GM12891 (cell line): ENCODE data around the gene ITGB1BP1.

Experiments used
- DNase-seq: peaks from one replicate; pipeline ENCODE4 v3.0.0; 2011; ENCODE audit warnings: low spot score; ENCODE audit not compliant: insufficient read length
- FAIRE-seq: peaks from 2 replicates; lab custom pipeline; 2011; peaks lifted over from hg19 to GRCh38; lab: Jason Lieb, UNC
- PAX5 ChIP-seq: IDR thresholded peaks from 2 replicates; pipeline ENCODE4 v1.6.1; 2011; ENCODE audit warnings: low read length, moderate library complexity, mild to moderate bottlenecking; ENCODE audit not compliant: insufficient read depth, severe bottlenecking
- POLR2A ChIP-seq: IDR thresholded peaks from 2 replicates; pipeline ENCODE4 v1.6.1; 2011; ENCODE audit warnings: low read depth, low read length, control low read depth
- POLR2AphosphoS5 ChIP-seq: IDR thresholded peaks from 2 replicates; pipeline ENCODE4 v1.6.1; 2011; ENCODE audit warnings: low read depth, low read length, control low read depth
- POU2F2 ChIP-seq: IDR thresholded peaks from 2 replicates; pipeline ENCODE4 v1.6.1; 2011; ENCODE audit warnings: low read depth, mild to moderate bottlenecking, control low read depth, low read length, moderate library complexity
- SPI1 ChIP-seq: IDR thresholded peaks from 2 replicates; pipeline ENCODE4 v1.6.1; 2011; ENCODE audit warnings: low read depth, low read length, control low read depth
- TAF1 ChIP-seq: IDR thresholded peaks from 2 replicates; pipeline ENCODE4 v1.6.1; 2011; ENCODE audit warnings: low read depth, low read length, control low read depth

Gene ITGB1BP1

DNA sequence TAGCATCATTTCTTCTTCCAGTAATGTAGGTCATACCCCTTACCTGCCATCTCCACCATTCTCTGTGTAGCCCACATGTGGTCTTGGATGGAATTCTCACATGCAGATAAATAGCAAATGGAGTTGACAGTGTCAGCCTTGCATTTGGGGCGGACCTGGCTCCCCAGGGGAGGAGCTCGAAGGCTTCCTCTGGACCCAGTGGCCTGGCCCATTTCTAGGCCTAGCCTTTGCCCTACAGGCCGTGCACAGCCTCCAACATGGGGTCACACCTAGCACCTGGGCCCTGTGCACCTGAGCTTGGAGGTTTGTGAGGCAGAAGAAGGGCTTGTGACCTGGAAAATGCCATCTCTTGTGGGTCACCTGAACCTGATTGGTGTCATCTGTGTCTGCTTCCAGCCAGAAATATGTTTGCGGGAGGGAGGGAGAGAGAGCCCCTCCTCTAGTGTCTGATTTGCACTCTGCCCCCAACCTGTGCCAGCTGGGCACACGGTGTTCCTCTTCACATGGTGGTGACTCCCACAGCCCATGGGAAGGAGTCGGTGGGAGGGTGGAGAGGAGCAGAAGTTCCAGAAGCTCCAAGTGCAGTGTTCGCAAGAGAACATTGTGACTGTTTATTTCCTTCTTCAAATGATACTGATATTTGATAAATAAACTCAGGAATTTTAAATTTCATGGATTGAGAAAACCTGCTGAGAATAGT, 33.0 kb downstream of the ITGB1BP1 start:
- DNase-seq = no peak
- TF ChIP-seq POLR2A = no peak
- no peak for FAIRE-seq

DNA sequence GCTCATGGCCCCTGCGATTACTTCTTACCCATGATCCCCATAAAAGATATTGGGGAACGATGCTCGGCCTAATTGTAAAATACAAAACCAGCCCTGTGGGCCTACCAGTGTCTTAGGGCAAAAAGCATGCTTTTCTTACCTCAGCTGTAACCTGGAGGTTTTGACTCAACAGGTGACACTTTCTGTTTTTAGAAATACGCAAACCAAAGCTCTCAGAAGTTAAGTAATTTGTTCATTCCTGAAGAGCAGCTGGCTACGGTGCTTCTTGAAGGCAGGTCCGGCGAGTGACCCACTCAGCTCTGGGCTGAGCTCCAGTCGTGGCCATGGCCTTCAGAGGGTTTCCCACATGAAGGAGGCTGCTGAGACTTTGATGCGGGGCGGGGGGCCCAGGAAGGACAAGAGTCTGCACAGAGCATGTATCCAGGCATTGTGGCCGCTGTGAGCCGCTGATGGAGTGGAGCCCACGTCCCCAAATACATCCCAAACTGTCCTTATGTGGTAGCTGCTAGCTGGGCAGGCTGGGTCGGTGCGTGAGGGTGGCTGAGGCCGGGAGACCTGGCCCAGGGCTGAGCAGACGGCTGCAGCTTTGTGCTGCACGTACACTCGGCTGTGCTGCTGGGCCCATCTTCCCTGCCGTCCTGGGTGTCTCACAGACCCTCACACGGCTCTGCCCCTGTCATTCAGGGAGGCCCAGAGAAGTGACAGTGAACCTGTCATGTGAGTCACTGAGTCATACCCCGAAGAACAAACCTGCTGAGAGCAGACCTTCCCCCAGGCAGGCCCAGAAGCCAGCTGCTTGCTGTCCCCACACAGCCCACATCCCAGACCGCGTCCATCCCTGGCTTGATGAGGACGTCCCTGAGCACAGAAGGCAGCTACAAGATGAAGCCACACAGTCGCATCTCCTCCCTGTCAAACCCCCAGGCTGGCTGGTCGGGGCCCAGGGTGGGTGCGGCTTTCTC, 34.1 kb downstream of the ITGB1BP1 start:
- DNase-seq (no peak), FAIRE-seq (no peak)

DNA sequence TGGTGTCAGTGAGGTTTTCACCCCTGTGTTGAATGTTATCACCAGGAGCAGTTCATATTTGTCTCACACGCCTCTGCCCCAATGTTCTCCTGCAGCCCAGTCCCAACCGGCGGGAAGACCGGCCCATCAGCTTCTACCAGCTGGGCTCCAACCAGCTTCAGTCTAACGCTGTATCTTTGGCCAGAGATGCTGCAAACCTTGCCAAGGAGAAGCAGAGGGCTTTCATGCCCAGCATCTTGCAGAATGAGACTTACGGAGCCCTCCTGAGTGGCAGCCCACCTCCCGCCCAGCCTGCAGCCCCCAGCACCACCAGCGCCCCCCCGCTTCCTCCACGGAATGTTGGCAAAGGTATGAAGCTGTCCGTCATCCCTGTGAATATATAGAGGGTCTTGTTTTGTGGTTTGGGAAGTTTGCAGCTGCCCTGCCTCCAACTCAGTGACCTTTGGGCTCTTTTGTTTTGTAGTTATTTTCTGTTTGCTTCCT, 35.1 kb downstream of the ITGB1BP1 start:
- no peak for FAIRE-seq
- TF ChIP-seq POLR2AphosphoS5 (no peak), POLR2A (no peak), POU2F2 (no peak), SPI1 (no peak), TAF1 (no peak), PAX5 (no peak)
- no peak for DNase-seq

More for the DNA sequence above, 34.1 kb downstream of the ITGB1BP1 start:
- TF ChIP-seq TAF1 = no peak
- TF ChIP-seq POLR2AphosphoS5 = no peak
- no peak for TF ChIP-seq PAX5
- TF ChIP-seq SPI1 = no peak
- TF ChIP-seq POLR2A = no peak
- no peak for TF ChIP-seq POU2F2

DNA sequence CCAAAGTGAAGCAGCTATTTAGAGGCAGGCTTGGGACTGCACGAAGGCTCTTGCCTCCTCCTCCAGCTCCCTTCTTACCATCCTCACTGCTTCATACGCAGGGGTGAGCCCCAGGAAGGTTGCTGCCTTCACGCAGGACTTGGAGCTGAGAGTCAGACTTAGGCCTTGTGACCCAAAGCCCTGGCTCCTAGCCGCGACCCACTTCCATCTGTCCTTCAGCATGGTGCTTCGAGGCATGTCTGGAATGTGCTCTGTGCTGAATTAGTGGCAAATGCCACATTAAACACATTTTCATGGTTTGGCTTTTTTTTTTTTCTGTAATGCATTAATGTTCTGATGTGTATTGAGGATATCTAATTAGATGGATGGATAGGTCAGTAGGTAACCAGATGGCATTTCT, 37.5 kb downstream of the ITGB1BP1 start:
- no peak for FAIRE-seq
- no peak for DNase-seq
- no peak for TF ChIP-seq POU2F2
- no peak for TF ChIP-seq POLR2A
- TF ChIP-seq SPI1 = no peak
- TF ChIP-seq POLR2AphosphoS5 = no peak
- no peak for TF ChIP-seq TAF1
- TF ChIP-seq PAX5 = no peak

DNA sequence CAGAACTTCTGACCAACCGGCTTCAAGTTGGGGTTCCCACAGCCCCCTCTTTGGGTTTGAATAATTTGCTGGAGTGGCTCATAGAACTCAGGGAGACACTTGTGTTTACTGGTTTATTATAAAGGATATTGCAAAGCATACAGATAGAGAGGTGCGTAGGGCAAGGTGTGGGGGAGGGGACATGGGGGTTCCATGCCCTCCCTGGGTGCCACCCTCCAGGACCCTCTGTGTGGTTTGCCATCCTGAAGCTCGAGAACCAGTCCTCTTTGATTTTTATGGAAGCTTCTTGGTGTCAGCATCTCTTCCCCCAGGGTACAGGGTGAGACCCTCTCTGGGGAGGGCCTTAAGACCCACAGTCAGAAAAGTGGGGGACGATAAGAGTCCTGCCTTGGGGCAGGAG, 38.8 kb downstream of the ITGB1BP1 start:
- no peak for DNase-seq
- FAIRE-seq = no peak
- no peak for TF ChIP-seq POLR2AphosphoS5
- no peak for TF ChIP-seq POLR2A
- TF ChIP-seq POU2F2 = no peak
- TF ChIP-seq SPI1 = no peak
- no peak for TF ChIP-seq PAX5
- no peak for TF ChIP-seq TAF1

DNA sequence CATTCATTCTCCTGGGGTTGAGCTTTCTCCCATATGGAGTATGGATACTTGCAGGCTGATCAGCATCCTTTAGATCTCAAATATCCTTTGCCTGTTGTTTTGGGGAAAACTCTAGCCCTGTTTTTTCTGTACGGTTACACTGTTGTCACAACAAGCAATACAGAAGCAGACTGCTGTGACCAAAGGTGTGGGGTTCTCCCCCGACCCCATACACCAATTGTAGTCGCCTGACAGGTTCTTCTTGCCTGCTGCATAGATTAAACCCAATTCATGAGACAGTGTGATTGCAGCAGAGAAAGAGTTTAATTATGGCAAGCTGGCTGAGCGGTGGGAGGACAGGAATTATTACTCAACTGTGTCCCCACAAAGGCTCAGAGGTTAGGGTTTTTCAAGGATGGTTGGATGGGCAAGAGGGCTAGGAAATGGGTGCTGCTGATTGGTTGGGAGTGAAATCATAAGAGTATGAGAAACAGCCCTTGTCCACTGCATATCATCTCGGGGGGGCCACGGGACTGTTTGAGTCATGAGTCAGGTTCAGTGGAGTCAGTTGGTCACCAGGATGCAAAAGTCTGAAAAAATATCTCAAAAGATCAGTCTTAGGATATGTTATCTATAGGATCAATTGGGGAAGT, 40.6 kb downstream of the ITGB1BP1 start:
- TF ChIP-seq SPI1 = no peak
- TF ChIP-seq TAF1 = no peak
- TF ChIP-seq POU2F2 = no peak
- TF ChIP-seq PAX5 = no peak
- TF ChIP-seq POLR2AphosphoS5 = no peak
- no peak for TF ChIP-seq POLR2A
- no peak for DNase-seq
- FAIRE-seq = no peak

DNA sequence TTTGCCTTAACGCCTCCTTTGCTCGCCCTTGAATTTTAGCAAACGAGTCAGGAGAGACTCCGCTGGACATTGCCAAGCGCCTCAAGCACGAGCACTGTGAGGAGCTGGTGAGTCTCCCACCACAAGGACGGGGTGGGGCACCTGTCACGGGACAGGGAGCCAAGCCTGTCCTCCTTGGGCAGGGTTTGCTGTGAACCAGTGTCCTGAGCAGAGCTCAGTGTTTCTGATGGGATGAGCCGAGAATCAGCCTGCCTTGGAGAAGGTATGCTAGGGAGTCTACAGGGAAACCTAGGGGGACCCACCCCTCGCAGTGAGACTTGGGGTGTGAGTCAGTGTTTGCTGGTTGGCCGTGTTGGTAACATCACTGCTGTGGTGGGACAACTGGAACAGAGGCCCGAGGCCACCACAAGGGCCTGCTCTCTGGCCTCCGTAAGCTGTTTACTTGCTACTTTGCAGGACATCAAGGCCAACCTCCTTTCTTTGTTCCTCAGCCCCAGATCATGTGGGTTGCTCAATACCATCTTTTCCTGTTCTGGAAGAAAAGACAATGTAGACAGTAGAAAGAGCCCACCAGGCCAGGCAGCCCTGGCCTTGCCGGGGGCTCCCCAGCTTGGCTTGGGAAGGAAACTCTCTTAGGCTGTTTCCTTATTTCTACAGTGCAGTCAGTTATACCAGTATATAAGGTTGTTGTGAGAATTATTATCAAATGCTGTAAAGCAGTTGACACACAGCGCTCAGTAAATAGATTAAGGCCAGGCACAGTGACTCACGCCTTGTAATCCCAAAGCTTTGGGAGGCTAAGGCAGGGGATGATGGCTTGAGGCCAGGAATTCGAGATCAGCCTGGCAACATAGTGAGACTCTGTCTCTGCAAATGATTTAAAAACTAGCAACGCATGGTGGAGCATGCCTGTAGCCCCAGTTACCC, 42.4 kb downstream of the ITGB1BP1 start:
- TF ChIP-seq PAX5 (no peak), POU2F2 (no peak), POLR2A (no peak), TAF1 (no peak), POLR2AphosphoS5 (no peak), SPI1 (no peak)
- no peak for DNase-seq
- FAIRE-seq = no peak

DNA sequence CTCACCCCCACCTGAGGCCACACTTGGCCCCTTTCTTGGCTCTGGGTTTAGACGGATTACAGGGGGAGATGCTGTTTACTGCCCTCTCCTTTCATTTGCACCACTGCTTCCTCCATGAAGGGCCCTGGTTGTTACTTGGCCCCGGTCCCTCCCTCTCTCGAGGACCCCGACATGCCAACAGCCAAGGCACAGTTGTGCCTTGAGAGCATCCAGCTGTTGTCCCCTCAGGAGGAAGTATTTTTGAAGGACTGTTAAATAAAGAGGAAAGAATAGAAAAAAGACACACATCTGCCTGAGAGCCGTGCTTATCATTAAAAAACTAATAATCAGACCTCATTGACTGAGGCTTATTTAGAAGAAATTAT, 44.0 kb downstream of the ITGB1BP1 start:
- TF ChIP-seq SPI1 (no peak), POU2F2 (no peak), PAX5 (no peak), POLR2A (no peak), TAF1 (no peak), POLR2AphosphoS5 (no peak)
- FAIRE-seq (no peak), DNase-seq (no peak)
